Testis (tissue), 2 donors: Measurements from ENCODE around the gene SPAG17.

ENCODE experiments used
- POLR2A ChIP-seq: fragments of 450-650 bp; IDR thresholded peaks from one replicate; pipeline ENCODE4 v1.6.1; 2017; ENCODE audit warnings: antibody characterized with exemption, mild to moderate bottlenecking, moderate library complexity
- TF ChIP-seq, protein P1 (sequence below), 3 experiments: fragments of 450-650 bp in 2 of 3; fragments of 200-600 bp in 1 of 3; sonication (generic) in 1 of 3; IDR thresholded peaks; one replicate each; pipeline ENCODE4 v1.5.1; 2016 to 2019; ENCODE audit warnings: antibody characterized with exemption in 3 of 3, mild to moderate bottlenecking in 2 of 3, moderate library complexity in 1 of 3

DNA sequence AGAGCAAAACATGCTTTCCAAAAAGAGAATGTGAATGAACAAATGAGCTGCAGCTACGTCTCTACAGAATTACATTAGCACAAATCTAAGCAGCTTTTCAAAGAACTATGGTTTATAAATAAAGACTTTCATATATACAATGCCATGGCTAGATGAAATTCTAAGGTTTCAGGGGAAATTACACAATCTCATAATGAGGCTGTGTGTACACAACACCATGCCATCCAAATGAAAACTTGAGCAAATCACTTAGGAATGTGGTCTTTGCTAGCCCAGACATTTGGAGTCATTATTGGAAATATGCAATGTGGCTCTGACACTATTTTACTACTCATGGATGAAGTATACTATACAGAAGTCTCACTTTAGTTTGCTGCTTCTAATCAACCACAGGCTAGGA, 37.5 kb downstream of the SPAG17 start:
- TF ChIP-seq, protein P1, sequence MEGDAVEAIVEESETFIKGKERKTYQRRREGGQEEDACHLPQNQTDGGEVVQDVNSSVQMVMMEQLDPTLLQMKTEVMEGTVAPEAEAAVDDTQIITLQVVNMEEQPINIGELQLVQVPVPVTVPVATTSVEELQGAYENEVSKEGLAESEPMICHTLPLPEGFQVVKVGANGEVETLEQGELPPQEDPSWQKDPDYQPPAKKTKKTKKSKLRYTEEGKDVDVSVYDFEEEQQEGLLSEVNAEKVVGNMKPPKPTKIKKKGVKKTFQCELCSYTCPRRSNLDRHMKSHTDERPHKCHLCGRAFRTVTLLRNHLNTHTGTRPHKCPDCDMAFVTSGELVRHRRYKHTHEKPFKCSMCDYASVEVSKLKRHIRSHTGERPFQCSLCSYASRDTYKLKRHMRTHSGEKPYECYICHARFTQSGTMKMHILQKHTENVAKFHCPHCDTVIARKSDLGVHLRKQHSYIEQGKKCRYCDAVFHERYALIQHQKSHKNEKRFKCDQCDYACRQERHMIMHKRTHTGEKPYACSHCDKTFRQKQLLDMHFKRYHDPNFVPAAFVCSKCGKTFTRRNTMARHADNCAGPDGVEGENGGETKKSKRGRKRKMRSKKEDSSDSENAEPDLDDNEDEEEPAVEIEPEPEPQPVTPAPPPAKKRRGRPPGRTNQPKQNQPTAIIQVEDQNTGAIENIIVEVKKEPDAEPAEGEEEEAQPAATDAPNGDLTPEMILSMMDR (IDR thresholded peaks at IDR 0.05) = no peak
- no peak for TF ChIP-seq POLR2A
